Effector CD4-positive, alpha-beta T cell (primary cell): ENCODE results near the gene DCAF11.
"Not testable (repeated sequence)": the region's sequence is repeated elsewhere in the genome, so short reads cannot be mapped to it uniquely, and the experiment has no call there.

Experiments used
- DNase-seq: peaks from one replicate; pipeline ENCODE4 v3.0.0-alpha.2; 2020

Gene DCAF11

DNA sequence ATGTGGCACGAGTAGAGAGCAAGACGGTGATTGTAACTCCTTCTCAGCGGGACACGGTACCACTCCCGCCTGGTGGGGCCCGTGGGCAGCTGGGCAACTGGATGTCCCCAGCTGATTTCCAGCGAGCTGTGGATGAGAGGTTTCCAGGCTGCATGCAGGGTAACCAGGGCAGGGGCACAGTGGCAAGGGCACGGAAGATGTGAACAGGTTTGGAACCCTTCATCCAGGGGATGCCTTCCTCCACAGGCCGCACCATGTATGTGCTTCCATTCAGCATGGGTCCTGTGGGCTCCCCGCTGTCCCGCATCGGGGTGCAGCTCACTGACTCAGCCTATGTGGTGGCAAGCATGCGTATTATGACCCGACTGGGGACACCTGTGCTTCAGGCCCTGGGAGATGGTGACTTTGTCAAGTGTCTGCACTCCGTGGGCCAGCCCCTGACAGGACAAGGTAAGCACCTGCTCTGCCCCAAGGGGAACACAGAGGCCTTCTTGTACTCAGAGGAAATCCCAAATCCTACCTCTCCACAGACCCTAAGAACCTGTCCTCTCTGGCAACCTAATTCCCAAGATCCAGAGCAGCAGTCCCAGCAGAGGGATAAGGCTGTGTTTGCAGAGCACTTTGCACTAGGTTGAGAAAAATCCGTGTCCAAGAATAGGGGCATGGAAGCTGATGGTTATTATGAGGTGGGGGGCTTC lies 16.2 kb upstream of the DCAF11 start:
- DNase-seq = no peak

DNA sequence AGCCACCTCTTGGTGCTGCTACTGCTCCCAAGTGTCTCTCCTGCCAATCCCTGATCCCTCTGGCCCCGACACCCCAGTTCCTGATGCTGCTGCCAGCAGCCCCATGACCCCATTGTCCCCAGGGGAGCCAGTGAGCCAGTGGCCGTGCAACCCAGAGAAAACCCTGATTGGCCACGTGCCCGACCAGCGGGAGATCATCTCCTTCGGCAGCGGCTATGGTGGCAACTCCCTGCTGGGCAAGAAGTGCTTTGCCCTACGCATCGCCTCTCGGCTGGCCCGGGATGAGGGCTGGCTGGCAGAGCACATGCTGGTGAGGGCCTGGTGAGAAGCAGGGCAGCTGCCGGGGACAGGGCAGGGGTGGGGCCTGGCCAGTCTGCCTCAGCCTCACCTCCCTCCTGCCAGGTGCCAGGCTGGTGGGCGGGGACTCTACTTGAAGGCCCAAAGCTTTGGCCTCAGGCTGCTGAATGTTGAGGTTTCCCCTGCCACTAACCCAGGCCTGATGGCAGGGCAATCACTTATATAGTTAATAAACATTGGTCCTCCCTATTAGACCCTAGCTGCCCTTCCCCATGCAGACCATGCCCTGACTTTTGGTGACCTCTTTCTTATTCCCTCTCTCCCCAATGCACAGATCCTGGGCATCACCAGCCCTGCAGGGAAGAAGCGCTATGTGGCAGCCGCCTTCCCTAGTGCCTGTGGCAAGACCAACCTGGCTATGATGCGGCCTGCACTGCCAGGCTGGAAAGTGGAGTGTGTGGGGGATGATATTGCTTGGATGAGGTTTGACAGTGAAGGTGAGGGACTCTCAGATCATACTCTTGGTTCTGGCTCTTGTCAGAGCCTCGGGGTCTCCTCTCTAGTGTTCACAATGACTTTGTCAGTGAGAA lies 15.4 kb upstream of the DCAF11 start:
- DNase-seq = no peak

DNA sequence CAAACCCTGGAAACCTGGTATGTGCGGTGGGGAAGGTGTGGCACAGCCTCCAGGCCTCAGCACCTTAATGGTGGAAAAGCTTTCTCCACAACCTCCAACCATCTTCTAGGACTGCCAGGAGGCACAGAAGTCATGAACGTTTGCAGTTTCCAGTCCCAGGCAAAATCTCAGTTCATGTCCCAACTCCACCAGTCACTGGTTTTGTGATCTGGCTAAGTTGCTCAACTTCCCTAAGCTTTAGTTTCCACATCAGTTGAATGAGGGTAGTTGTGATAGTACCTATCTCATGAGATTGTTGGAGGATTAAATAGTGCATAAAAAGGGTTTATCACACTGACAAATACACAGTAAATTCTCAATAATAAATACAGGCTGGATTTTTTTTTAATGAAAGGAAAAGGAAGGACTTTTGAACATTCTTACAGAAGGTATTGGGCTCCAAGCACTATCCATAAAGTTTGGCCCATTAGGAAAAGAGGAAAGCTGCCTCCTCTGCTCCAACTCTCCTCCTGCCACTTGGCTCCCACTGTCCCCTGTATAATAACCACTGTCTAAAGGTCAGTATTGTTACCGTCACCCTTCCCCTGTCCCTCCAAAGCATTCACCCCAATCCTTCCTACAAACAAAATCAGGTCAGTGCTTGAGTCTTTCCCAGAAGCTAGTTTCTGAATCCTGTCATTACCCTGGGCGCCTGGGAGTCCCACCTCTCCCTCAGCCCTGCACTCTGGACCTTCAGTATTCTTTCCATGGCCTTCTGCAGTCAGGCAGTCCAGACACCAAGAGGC lies 14.2 kb upstream of the DCAF11 start:
- no peak for DNase-seq

DNA sequence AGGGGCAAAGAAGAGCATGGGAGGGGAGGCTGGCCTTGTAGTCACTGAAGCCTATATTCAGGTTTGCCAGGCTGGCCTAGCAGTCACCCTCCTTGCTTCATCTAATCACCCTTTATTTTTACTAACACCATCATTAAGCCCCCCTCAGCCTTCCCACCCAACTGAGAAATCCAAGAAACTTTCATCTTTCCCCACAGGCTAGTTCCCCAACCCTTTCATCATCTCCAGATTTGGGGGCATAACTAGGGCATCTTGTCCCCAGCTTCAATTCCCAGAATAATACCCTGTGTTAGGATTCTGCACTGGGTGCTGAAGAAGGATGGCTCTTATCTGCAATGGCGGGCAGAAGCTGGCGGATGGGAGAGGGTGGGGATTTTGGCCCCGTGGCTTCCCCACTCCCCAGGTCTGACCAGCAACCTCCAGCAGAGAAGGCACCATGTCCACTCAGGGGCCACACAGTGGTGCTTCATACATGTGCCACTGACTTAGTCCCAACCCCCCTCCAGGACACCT lies 13.5 kb upstream of the DCAF11 start:
- no peak for DNase-seq

DNA sequence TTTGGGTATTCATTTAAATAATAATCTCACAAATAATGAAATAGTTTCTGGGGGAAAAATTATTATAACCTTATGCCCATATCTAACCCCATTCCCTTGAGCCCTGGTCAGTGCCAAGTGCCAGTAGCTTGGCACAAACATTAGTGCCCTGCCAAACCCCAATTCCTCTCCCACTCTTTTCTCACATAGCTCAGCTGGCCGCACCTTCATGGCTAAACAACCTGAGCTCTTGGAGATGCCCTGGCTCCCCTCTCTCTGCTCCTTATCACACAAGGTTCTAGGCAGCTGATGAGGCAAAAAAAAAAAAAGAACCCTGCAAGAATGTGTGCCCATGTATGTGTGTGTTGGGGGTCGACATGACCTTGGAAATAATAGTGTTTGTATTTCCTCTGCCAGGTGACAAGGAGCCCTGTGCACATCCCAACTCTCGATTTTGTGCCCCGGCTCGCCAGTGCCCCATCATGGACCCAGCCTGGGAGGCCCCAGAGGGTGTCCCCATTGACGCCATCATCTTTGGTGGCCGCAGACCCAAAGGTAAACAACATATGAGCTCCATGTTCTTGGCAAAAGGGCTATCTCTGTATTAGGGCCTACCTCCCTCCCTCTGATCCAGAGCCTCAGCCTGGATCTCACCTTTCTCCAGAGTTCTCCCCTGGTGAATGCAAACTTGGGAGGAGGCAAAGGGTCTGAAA lies 12.1 kb upstream of the DCAF11 start:
- DNase-seq = no peak

DNA sequence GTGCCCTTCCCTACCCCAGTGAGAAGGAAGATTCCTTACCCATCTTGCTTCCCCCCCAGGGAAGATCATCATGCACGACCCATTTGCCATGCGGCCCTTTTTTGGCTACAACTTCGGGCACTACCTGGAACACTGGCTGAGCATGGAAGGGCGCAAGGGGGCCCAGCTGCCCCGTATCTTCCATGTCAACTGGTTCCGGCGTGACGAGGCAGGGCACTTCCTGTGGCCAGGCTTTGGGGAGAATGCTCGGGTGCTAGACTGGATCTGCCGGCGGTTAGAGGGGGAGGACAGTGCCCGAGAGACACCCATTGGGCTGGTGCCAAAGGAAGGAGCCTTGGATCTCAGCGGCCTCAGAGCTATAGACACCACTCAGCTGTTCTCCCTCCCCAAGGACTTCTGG lies 11.1 kb upstream of the DCAF11 start:
- DNase-seq = no peak

DNA sequence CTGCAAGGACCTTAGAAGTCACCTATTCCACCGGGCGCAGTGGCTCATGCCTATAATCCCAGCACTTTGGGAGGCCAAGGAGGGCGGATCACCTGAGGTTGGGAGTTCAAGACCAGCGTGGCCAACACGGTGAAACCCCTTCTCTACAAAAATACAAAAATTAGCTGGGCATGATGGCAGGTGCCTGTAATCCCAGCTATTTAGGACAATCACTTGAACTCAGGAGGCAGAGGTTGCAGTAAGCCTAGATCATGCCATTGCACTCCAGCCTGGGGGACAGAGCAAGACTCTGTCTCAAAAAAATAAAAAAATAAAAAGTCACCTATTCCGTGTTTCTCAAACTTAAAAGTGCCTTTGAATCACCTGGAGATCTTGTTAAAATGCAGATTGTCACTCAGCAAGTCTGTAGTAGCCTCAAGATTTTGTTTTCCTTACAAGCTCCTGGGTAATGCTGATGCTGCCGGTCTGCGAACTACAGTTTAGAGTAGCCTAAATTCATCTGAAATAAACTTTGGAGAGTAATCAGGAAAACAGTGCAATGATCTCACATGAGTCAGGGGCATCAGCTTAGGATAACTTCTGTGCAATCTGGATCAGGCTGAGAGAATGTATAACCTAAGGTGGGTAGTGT lies 8.9 kb upstream of the DCAF11 start:
- DNase-seq = not testable (repeated sequence)

DNA sequence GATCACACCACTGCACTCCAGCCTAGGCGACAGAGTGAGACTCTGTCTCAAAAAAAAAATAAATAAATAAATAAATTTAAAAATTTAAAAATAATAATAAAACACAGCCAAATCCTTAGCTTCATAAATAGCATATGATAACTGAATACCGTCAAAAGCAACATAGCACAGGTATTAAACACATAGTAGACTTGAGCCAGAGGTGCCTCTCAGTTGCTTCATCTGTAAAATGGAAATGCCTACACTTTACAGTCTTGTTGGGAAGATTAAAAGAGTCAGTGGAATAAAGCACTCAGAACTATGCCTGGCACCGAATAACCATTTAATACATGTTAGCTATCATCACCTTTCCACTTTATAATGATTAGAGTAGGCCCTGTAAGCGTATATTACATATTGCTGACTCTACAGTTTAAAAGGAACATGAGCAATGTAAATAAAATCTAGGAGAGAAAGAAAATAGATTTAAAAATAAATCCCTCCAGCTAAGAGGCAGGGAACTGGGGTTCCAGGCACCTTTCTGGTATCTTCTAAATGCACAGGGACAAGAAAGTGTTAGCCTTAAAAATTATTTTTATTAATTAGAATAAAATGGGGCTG lies 7.8 kb upstream of the DCAF11 start:
- no peak for DNase-seq

DNA sequence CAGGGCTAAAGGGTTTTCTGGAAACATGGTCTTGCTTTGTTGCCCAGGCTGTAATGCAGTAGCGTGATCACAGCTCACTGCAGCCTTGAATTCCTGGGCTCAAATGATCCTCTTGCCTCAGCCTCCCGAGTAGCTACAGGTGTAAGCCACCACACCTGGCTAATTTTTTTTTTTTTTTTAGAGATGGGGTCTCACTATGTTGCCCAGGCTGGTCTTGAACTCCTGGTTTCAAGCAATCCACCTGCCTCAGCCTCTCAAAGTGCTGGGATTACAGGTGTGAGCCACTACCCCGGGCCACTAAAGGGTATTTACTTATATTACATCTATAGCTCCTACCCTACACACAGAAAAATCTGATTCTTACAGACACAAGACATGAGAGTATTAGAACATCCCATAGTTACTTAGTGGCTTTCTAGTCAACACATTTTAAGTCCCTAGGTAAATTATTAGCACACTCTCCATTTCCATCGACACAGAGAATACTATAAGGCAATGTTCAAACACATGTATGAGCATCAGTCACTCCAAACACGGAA lies 6.2 kb upstream of the DCAF11 start:
- no peak for DNase-seq

DNA sequence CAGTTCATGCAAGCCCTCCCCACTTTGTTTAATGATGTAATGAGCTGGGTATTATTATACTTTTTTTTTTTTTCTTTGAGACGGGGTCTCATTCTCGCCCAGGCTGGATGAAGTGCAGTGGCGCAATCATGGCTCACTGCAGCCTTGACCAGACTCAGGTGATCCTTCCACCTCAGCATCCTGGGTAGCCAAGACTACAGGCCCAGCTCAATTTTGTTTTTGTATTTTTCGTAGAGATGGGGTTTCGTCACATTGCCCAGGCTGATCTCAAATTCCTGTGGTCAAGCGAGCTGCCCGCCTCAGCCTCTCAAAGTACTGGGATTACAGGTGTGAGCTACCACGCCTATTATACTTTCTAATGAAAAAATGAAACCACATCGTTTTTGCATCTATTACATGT lies 4.5 kb upstream of the DCAF11 start:
- no peak for DNase-seq

DNA sequence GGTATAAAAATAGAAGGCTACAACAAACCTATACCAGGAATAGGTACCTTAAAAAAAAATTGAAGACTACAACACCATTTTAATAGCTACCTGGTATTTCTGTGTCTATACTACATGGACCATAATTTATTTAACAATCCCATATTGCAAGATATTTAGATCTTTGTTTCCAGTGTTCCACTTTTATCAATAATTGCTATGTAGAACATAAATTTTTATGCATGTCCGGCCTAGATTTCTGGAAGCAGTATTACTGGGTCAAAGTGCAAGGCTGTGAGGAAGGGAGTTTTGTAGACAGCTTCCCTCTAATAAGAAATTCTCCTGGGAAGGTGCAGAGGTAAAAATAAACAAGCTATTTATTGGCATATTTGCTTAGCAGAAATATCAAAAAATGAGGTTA lies 4.1 kb upstream of the DCAF11 start:
- no peak for DNase-seq

DNA sequence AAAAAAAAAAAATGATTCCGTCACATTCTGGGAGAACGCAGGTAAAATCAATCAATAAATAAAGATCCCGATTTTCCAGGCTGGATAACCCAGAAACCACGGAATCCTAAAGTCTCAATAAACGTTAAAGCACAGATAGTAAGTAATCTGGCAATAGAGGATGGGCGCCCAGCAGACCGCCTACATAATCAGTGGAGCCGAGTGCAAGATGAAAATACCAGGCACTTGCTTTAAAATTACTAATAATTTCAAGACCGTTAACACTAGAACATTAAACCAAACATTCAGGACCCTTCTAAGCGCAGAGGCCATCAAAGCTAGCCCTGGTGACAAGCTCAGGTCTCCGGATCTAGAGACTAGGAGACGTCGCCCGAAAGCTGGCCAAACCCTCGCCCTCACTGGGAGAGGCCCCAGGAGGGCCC lies 1.2 kb upstream of the DCAF11 start:
- no peak for DNase-seq

DNA sequence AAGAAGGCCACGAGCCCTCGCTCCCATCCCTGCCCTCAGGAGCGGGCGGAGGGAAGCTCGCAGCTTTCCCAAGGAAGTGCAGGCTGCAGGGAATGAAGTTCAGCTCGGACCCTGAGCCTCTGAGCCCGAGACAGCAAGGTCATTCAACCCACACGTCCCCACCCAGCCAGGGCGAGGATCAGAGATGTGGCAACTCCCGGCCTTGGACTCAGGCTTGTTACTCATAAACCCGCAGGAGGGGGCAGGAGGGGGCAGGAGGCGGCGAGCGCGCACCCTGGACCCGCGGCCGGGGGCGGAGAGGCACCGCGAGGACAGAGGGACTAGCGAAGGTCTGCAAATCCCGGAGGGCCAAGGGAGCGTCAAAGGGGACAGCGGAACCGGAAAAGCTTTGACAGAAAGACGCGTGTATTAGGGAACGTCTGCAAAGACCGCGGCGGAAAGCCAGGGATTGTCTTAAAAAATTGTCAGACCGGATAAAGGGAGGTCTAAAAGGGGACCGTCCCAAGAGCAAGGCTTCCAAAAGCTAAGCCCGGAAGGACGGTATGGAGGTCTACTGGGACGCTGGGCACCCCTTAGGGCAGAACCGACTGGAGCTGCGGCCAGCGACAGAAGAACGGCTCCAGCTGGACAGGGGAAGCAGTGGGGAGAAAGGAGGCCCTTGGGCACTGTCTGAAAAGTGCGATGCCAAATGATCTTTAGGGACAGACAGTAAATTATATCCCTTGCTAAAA lies 611 bp upstream of the DCAF11 start:
- DNase-seq = peak; percentile 74

DNA sequence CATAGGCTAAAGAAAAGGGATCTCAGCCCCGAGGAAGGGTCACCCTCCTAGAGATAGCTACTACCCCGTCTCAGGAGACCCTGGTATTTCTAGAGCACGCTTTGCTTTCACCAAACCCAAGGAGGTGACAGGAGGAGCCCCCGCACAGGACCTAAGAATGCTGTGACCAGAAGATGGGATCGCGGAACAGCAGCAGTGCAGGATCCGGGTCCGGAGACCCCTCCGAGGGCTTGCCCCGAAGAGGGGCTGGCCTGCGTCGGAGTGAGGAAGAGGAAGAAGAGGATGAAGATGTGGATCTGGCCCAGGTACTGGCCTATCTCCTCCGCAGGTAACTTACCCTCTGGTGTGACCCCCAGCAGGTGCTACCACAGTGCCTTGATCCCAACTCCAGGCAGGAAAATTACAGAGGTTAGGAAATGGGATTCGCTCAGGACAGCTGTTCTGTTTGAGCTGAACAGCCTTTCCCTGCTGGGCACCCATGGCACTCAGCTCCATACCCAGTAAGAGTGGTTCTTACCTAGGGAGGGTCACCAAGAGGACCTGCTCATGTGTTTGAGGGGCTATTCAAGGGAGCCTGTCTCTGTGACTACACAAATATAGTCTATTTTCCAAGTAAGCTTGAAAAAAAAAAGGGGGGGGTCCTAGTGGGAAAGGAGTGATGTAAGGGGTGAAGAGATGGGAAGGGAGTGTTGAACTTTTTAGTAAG lies 998 bp downstream of the DCAF11 start:
- no peak for DNase-seq

DNA sequence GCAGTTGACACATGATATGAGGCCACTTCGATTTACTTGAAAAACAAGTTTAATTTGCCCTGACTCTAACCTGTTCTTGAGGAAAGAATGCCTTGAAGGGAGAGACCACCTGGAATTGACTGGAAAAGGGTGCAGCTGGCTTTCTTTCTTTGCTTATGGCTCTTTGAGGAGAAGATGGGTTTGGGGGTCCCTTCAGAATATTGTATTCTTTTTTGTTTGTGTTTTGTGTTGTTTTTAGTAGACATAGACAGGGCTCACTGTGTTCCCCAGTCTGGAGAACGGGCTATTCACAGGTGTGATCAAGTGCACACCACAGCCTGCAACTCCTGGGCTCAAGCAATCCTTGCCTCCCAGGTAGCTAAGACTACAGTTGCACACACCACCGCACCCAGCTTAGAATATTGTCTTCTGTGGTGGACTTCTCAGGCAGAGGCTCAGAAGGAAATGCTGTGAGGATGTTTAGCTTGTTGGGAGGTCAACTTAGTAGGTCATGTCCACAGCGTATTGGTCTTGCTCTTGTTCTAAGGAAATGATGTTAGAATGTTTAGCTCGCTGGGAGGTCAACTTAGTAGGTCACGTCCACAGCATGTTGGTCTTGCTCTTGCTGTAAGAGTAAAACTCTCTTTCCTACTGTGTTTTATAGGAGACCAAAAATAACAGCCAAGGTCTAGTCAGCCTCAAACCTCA lies 1.7 kb downstream of the DCAF11 start:
- no peak for DNase-seq

DNA sequence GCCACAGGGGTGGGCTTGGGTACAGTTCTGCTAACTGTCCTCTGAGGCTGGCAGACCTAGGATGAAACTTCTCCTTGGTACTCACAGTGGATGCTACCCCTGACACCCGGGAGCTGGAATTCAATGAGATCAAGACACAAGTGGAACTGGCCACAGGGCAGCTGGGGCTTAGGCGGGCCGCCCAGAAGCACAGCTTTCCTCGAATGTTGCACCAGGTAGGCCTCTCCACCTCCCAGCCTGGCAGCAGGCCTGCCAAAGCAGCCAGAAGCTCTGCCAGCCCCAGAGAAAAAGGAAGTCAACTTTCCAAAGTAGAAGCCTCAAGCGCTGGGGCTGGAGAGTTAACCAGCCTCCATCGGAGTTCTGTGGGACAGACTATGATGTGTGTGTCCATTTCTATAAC lies 2.6 kb downstream of the DCAF11 start:
- DNase-seq = no peak

DNA sequence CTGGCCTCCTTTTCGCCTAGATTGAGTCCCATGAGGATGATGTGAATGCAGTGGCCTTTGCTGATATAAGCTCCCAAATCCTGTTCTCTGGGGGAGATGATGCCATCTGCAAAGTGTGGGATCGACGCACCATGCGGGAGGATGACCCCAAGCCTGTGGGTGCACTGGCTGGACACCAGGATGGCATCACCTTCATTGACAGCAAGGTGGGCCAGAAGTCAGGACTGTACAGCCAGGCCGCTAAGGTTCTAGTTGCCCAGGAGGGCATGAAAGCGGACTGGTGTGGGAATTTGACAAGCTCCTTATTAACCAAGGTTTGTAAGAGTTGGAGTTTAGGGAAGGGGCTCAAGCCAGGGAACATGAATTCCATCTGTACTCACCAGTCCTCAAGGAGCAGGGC lies 5.1 kb downstream of the DCAF11 start:
- no peak for DNase-seq

DNA sequence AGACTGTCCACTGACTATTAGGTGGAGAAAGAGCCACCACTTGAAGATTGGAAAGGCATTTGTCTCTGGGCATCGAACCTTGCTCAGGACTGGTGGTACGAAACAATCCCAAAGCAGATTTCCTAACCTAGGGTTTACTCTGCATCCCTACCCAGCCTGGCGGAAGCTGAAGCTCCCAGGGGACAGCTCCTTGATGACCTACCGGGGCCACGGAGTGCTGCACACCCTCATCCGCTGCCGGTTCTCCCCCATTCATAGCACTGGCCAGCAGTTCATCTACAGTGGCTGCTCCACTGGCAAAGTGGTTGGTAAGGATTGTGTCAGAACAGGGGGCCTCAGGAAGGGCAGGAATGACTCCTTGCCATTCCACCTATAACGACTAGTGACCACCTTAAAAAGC lies 6.6 kb downstream of the DCAF11 start:
- no peak for DNase-seq

DNA sequence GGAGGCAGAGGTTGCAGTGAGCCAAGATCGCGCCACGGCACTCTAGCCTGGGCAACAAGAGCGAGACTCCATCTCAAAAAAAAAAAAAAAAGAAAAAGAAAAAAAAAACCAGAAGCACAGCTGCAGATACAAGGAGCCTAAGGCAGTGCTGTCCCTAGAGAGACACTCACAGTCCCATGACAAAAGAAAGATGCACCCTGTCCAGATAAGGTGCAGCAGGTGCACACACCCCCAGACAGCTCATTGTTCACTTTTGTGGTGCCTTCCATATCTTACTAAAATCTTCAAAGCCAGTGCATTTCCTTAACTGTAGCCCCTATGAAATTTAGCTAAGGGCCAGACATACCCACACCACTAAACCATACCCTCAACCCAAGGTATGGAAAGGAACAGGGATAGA lies 7.8 kb downstream of the DCAF11 start:
- no peak for DNase-seq
